Retinal pigment epithelial cell (primary cell): Measurements from ENCODE around the gene OSBPL10.

Experiments
- DNase-seq: peaks from one replicate; pipeline ENCODE4 v3.0.0-alpha.2; 2010; ENCODE audit warnings: low read depth
- H3K4me3 ChIP-seq: 2 replicates; pipeline ENCODE4 v1.5.1; 2011; ENCODE audit warnings: mild to moderate bottlenecking, low read length, control low read depth, moderate library complexity
- CTCF ChIP-seq: conservative IDR thresholded peaks from 2 replicates; pipeline ENCODE4 v1.5.1; 2011; ENCODE audit warnings: low read depth, low read length, control low read depth, inconsistent platforms

OSBPL10 gene

DNA sequence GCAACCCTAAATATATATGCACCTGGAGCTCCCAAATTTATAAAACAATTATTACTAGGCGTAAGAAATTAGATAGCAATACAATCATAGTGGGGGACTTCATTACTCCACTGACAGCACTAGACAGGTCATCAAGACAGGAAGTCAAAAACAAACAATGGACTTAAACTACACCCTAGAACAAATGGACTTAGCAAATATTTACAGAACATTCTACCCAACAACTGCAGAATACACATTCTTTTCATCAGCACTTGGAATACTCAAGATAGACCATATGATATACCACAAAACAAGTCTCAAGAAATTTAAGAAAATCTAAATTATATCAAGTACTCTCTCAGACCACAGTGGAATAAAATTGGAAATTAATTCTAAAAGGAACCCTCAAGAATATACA, 201.5 kb downstream of the OSBPL10 start:
- DNase-seq, result no peak
- no peak overlapping the region for H3K4me3 ChIP-seq
- no peak for TF ChIP-seq CTCF

DNA sequence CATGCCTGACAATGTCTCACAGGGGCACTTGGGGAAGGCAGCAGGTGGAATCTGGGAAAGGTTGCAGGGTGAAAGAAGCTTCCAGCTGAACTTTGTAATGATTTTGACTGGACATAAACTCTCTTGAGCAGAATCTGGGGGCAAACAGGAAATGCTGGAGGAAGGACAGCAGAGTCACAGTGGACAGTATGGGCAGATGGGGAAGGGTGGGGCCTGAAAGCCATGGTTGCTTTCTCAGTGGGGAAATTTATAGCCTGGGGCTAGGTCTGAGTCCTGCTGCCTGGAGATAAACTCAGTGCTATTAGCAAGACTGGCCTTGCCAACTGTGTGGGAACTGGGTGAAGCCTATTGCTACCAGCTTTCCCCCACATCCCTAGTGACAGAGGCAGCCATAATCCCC, 203.2 kb downstream of the OSBPL10 start:
- DNase-seq, result no peak
- no peak overlapping the region for H3K4me3 ChIP-seq
- no peak for TF ChIP-seq CTCF

GRCh38 chr3:31777092-31777491, 204.0 kb downstream of the OSBPL10 start:
- DNase-seq, result no peak
- no peak overlapping the region for H3K4me3 ChIP-seq
- TF ChIP-seq CTCF, result no peak

- no peak for TF ChIP-seq CTCF
- DNase-seq, result peak; percentile 68
- H3K4me3 ChIP-seq, result no peak overlapping the region
These were observed 205.0 kb downstream of the OSBPL10 start for GRCh38 chr3:31776016-31776415.

DNA sequence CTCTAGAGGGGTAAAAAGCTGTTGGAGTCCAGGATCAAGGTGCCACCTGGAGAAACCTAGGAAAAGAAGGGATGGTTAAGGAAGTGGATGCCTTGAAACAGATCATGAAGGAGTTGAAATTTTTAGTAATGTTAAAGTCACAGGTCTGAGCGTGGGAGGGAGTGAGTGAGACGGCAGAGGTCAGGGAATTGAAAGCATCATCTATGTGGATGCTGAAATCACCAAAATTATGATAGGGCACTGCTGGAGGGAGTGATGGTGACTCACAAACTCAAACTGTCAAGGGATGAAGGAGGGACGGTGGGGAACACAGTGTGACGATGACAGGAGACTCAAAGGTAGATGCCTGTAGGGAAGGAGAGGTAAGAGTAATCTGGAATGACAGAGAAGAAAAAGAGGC, 205.7 kb downstream of the OSBPL10 start:
- no peak for DNase-seq
- no peak for TF ChIP-seq CTCF
- H3K4me3 ChIP-seq, result no peak overlapping the region

DNA sequence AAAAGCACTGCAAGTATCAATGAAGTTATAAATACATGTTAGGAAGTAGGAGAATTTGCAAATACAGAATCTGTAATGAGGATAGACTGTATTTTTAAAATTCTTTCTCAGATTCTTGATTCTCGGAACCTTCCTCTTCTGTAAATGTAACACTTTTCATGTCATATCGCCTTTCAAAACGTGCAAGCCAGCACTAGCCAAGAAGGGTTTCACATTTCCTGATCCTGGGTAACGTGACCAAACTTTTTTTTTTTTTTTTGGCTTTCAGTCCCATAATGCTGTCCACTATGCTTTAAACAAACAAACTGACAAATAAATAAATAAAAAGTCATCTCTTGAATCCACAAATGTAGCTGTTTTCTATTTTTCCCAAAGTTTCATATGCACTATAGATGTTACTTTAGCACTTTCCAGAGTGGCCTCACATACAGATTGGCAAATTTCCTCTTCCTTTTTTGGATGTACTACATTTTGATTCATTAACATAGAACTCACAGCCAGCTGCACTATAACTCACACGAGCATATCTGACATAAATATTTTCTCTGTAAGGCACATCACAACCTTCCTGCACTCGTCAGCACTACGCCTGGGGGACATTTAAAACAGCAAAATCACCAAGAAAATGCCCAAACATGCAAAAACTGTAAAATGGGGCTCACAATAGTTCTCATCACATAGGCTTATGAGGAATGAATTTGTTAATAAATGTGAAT, 208.1 kb downstream of the OSBPL10 start:
- H3K4me3 ChIP-seq, result no peak overlapping the region
- DNase-seq, result no peak
- TF ChIP-seq CTCF, result no peak

GRCh38 chr3:31772272-31772671, 208.8 kb downstream of the OSBPL10 start:
- no peak overlapping the region for H3K4me3 ChIP-seq
- no peak for DNase-seq
- TF ChIP-seq CTCF, result no peak
